ENCODE data around the gene PPIL4. TPM values are rescaled to one million over a fixed set of nuclear protein-coding genes. Genes with fewer than 3 reads are reported as not detected.

The PPIL4 gene
- total RNA-seq, 4 donors from 2014 or later, result 21.3 to 38.3 (median 31.4) TPM

DNA sequence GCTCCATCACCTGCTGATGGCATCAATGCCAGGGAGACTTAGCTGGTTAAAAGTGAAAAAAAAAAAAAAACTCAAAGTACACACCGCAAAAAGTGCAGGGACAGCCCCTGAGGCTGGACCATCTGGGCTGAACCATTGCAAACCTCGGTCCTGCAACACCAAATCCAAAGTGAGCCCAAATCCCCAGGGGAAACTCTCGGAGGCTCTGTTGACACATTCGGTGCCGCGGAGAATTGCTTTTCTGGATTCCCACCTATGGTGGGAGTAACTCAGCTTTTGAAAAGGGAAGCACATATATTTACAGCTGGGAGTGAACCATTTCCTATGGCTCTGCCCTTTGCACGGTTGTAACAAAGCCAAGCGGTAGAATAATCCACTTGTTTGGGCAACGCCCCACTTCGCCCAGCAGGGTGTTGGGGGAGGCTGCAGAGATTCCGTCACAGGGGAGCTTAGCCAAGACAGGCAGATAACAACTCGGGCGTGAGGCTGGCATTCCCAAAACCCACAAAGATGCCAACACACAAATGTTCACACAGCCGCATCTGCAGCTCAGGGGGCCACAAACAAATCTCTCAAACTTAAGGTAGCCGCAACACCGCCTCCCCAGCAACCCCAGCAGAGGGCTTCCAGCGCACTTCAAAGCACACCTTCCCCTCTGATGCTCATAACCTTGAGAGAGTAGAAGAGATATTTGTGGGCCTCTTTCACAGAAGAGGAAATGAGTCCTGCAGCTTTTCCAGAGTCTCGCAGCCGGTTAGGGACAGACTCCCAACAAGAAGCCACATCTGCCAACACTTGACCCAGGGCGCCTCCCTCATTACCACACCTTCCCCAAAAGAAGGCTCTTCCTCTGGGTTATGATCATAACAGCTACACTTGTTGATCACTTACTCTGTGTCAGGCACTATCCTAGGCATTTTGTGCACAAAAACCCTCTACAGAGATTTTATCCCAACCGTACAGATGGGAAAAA lies 72.5 kb downstream of the PPIL4 start:
- TF ChIP-seq, protein P1, sequence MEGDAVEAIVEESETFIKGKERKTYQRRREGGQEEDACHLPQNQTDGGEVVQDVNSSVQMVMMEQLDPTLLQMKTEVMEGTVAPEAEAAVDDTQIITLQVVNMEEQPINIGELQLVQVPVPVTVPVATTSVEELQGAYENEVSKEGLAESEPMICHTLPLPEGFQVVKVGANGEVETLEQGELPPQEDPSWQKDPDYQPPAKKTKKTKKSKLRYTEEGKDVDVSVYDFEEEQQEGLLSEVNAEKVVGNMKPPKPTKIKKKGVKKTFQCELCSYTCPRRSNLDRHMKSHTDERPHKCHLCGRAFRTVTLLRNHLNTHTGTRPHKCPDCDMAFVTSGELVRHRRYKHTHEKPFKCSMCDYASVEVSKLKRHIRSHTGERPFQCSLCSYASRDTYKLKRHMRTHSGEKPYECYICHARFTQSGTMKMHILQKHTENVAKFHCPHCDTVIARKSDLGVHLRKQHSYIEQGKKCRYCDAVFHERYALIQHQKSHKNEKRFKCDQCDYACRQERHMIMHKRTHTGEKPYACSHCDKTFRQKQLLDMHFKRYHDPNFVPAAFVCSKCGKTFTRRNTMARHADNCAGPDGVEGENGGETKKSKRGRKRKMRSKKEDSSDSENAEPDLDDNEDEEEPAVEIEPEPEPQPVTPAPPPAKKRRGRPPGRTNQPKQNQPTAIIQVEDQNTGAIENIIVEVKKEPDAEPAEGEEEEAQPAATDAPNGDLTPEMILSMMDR (IDR thresholded peaks at IDR 0.05; ENCODE audit: low read depth), result no peak

DNA sequence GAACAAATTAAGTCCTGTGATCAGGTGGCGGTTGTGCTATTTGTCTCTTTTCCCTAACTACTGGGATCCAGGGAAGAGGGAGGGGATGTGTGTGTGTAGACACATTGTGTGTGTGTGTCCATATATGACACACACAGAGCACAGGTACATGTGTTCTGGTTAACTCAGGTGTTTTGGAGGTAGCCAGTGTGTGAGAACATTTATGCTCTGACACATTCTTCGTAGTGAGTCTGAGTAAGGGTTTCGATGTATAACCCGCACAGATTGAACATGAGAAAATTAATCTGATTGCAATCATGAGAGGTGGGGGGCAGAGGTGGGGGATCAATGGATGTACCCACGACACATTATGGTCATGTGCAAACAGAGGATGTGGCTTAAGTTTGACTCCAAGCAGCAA lies 73.6 kb downstream of the PPIL4 start:
- TF ChIP-seq, protein P1 (IDR thresholded peaks at IDR 0.05; ENCODE audit: low read depth), result no peak

DNA sequence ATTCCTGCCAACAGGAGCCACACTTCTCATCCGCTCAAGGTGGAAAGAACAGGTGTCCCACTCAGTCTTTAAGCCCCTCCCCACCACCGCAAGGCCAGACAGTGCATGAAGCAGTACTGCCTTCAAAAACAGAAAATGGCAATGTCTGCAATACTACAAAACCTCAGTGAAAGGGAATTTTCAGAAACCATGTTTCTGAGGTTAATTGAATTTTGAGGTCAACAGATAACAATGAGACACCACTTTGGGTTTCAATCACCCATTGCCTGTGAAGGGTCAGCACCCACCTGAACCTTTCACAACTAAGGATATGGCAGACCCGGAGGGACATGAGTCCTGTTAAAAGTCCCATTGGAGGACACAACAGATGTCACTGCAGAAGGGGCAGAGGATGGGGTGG lies 74.0 kb downstream of the PPIL4 start:
- TF ChIP-seq, protein P1 (IDR thresholded peaks at IDR 0.05; ENCODE audit: low read depth), result no peak

DNA sequence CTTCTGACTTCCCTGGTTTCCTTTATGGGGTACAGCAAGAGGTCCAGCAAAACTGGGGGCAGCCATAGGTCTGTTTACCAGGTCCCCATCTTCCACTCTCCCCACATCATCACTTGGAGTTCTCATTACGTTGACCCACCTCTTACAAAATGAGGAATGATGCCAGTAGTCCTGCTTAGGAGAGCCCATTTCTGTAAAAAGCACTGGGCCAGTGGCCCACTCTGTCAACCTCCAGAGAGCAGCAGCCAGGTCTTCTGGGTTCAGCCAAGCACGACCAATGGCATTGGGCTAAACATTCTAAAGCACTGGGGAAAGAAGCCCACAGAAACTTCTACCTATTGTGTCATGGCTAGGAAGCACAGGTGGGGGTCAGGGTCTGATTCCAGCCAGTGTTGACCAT lies 74.9 kb downstream of the PPIL4 start:
- TF ChIP-seq, protein P1 (IDR thresholded peaks at IDR 0.05; ENCODE audit: low read depth), result no peak

DNA sequence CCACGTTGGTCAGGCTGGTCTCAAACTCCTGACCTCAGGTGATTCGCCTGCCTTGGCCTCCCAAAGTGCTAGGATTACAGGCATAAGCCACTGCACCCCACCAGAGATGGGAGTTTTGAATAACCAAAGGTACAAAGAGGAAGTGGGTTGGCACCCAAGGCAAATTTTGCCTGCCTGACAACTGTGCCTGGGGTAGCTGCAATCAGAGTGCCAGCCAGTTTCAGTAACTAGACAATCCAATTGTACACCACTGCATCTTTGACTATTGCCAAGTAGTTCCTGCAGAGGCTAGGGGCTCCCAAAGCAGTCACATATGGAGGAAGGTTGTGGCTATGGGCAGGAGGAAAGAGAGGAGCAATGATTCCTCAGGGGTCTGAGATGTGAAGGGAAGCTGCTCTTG lies 77.7 kb downstream of the PPIL4 start:
- TF ChIP-seq, protein P1 (IDR thresholded peaks at IDR 0.05; ENCODE audit: low read depth), result no peak

DNA sequence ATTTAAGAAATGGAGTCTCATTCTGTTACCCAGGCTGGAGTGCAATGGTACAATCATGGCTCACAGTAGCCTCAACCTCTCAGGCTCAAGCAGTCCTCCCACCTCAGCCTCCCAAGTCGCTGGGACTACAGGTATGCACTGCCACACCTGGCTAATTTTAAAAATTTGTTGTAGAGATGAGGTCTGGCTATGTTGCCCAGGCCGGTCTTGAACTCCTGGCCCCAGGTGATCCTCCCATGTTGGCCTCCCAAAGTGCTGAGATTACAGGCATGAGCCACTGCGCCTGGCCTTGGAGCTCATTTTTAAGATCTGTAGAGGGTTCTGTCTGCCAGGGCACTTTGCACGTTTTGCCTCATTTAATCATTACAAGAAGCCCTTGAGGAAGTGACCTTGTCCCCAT lies 78.6 kb downstream of the PPIL4 start:
- TF ChIP-seq, protein P1 (IDR thresholded peaks at IDR 0.05; ENCODE audit: low read depth), result no peak

DNA sequence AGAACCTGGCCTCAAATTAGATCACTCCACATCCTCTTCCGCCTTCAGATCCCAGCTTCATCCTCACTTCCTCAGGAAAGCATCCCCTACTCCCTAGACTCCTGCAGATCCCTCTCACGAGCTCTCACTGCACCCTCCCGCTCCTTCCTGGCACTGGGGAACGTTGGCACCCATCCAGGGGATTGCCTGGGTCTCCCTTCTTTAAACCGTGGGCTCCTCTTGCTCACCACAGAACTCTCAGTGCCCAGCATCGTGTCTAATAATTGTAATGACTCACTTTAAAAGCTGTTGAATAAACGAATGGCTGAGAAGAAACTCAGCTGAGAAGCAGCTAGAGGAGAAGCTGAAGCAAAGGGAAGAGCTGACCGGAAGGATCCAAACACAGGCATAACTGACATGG lies 81.4 kb downstream of the PPIL4 start:
- TF ChIP-seq, protein P1 (IDR thresholded peaks at IDR 0.05; ENCODE audit: low read depth), result no peak
